NCI-H146 (cell line): Measurements from ENCODE around the gene RASSF10.
A peak's percentile ranks its signal among the peaks of the same experiment; 100 is the strongest.
"Not testable (repeated sequence)": the region's sequence is repeated elsewhere in the genome, so short reads cannot be mapped to it uniquely, and the experiment has no call there.

ENCODE experiments used
- DNase-seq: peaks from one replicate; lab custom pipeline; 2025; lab: John Stamatoyannopoulos, UW

Gene RASSF10

DNA sequence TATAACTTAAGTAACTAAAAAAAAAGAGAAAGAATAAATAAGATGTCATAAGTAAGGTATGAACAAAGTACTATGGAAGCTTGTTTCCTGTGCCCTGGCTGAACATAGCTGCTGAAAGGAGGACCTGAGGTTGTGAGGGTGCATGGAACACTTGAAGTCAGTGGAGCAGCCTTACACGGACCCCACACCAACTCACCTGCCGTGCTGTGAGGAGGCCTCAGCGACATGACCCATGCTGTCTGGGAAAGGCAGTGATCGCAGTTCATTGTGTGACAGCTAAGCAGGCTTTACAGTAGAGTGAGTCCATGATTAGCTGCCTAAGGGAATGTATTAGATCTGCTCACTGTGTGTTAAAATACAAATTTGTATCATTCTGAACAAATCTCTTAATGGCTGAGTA, 17.6 kb downstream of the RASSF10 start:
- DNase-seq = no peak

DNA sequence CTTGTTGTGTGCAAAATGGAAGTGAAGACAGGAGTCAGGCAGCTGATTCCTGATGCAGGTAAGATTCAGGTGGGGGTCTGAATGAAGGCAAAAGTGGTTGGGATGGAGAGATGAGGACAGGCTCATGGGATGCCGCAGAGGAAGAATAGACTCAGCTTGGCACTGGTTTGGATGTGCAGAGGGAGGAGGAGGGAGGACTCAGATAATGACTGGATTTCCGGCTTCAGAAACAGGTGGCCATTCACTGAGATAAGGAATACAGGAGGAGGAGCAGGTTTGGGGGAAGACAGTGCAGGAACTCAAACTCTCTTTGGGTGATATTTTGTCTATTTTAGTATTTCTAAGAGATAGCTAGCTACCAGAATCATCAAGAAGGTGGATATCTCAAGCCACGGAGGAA, 19.2 kb downstream of the RASSF10 start:
- no peak for DNase-seq

DNA sequence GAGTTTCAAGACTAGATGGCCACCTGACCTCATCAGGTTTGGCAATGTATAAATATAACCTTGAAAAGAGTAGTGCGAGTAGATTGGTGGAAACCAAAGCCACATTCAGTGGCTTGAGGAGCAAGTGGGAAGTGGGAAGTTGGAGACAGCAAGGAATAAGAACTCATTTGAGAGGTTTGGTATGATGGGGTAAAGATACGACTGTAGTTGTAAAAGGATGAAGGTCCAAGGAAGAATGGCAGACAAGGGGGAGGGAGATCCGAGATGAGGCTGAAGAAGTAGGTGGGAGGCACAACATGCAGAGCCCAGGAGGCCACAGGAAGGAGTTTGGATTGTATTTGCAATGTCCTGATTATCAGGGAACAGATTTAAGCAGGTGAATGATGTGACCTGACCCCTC, 20.8 kb downstream of the RASSF10 start:
- no peak for DNase-seq

DNA sequence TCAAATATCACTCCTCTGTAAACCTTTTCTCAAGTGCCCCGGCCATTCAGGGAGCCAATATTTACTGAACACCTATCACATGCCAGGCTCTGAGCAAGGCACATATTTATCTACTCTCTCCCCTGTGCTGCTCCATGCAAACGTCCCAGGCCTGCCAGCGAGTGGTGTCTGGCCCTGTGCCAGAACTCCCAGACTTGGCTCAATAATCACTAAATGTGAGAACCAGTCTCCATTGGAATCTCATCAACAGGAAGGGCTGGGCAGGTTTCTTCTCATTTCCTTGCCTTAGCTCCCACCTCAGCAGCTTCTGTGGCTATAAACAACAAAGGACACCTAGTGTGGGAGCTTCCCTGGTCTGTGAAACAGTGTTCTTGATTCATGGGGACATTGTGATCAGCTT, 21.7 kb downstream of the RASSF10 start:
- no peak for DNase-seq

DNA sequence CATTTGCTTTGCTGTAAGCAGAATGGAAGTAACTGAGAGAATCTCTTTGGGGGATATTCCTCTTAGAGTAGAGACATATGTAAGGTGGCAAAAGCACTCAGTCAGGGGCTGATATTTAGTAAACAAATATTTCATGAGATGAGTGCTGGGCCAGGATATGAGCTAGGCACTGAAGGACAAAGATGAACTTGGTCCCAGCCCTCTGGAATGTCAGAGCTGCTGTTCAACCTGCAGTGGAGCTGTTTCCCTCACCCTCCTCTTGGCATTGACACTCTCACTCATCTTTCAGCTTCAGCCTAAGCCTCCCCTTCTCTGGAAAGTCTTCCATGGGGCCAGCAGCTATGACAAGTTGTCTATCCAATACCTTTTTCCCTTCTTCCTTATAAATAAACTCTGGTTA, 22.2 kb downstream of the RASSF10 start:
- no peak for DNase-seq

DNA sequence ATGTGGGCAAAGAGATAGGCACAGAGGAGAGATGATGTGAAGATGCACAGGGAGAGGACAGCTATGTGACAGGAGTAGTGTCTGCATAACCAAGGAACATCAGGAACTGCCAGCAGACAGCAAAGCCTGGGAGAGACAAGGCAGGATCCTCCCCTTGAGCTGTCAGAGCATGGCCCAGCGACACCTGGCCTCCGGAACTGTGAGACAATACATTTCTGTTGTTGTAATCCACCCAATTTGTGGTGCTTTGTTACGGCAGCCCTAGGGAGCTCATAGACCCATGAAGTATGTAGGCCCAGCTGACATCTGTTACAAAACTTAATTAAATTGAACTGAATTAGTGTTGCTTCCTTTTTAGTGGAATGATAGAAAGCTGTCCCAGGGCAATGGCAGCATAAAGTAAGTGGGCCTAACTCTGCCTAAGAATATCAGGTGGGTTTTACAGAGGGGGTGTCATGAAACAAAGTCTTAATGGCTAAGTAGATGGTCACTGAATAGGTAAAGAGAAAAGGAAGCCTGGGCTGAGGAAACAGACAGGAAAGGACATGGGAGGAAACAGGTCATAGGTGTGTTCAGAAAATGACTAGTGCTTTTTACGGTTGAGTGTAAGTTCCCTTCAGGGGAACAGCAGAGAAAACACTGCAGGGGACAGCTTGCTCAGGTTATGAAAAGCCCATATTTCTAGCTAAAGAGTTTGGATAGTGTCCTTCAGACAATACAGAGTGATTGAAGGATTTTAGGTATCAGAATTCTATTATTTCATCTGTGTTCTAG, 24.8 kb downstream of the RASSF10 start:
- DNase-seq = peak; percentile 47

DNA sequence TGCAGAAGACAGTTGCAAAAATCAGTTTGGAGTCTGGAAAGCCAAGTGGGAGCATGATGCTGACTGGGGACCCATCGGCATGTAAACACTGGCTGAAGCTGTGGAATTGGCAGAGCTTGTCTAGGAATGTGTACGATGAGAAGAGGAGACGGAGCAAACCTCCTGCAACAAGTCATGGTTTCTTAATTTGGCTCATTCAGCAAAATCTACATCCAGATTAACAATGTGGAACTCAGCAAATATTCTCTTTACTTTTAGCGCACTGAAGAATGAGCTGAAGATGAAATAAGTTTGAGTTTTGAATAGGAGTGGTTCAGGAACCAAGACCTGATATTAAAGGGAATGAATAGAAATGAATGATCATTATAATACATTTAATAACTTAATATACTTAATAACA, 26.6 kb downstream of the RASSF10 start:
- no peak for DNase-seq

DNA sequence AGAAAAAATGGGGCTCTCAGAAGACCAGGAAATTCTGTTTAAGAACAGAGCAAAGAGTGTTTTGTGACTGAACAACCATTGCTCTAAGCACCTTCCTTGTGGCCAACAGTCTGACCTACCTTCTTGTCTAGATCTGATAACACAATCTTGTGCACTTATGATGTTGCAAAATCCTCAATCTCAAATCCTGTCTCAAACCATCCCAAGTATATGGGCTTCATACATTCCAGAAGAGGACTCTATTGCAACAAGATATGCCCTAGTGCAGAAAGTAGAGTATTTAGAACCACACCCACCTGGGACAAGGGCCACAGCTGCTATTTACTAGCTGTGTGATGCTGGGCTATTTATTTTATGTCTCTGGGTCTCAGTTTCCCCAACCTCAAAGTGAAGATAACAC, 27.1 kb downstream of the RASSF10 start:
- no peak for DNase-seq

DNA sequence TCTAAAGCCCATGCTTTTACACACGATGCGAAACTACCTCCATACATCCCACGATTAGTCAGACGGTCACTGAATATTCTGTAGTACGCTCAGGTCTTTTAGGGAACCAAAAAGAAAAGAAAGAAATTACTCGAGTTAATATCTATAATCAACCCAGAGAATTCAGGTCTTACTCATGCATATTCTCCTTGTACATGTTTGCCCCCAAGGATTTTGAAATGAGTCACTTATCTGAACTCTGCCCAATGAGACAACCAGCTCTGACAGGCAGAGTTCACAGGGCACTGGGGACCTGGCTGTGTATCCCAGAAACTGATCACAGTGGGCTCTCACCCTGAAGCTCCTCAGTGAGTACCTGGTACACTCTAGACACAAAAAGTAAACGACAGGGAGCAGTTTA, 29.2 kb downstream of the RASSF10 start:
- no peak for DNase-seq

DNA sequence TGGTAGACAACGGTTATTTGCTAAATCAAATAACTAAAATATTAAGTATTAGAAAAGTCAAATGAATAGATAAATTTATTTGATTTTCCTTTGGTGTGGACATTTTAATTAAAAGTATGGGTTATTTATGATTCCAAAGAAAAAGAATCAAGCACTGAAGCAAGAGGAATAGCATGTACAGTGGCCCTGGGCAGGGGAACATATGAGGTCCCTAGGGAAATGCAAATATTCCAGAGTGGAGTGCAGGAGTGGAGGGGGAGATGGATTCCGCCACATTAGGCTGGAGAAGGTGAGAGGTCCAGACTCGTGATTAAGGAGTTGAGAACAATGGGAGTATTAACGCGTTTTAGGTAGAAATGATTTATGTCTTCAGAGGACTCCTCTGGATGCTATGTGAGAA, 30.0 kb downstream of the RASSF10 start:
- DNase-seq = no peak

DNA sequence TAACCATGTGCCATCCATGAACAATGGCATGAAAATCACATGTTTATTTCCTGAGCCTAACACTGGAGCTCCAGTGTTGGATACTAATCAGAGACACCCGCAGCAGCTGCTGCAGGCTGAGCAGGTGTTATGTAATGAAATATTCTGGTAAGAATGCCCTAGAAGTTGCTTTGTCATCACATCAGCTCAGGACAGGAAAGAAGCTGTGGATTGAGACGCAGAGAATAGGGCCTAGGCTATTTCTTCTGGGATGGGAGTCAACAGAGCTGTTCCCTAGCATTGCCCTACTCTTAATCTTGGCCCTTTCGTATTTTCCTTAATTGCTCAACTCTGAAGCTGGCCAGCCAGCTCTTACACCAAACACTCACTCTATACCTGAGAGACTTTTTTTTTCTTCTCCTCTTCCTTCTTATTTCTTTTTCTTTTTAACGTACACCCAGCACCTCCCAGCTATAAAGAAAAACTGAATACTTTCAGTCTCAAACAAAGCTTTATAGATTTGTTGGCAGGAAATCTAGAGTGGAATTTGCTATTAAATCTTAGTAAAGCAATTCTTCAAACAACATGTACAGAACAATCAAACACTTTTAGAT, 31.9 kb downstream of the RASSF10 start:
- DNase-seq = no peak

DNA sequence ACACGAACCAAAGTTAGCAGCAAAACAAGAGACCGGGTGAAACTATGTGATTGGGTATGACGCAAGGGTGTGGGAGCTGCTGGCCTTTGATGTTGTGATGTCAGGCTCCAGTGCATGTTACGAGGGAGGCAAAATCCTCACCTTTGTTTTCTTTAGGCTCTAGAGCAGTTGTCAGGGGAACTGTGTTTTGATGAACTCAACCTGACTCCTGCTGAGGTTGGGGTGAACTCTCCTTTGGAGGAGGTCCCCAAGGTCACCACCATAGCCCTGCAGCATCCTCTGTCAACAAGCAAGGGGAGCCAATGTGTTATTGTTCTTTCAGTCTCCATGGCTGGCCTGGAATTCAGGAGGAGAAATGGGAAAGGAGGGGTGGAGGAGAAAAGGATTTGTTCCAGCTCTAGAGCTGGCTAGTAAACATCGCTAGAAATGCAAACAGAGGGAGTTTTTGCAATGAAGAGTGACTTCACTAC, 33.8 kb downstream of the RASSF10 start:
- DNase-seq = no peak

DNA sequence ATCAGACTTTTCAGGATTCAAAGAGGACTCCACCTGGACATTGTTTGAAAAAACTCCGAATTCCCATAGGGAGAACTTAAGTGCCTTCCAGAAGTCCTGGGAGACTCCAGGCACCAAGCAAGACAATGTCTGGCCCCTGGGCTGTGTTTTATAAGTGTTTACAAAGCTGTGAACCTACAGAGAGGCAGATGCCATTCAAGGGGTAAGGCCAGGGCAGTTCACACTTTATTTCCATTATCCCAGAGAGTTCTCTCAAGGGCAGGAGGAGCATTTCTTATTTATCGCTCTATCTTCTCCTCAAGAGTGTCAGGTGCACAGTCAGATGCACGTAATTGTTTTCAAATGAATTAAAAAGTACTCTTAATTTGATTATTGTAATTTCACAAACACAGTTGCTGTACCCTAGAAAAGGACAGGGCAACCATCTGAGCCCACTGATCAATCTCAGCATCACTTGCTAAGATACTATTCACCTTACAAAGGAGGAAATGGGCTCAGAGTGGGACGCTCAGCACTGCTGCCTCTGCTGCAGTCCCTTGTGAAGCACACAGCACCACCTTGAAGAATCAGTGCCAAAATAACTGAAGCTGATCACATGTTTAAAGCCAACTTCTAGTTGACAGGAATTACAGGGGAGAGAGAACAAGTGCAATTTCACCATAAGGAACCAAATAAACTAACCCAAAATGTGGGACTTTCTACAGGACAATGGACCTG, 35.0 kb downstream of the RASSF10 start:
- no peak for DNase-seq

DNA sequence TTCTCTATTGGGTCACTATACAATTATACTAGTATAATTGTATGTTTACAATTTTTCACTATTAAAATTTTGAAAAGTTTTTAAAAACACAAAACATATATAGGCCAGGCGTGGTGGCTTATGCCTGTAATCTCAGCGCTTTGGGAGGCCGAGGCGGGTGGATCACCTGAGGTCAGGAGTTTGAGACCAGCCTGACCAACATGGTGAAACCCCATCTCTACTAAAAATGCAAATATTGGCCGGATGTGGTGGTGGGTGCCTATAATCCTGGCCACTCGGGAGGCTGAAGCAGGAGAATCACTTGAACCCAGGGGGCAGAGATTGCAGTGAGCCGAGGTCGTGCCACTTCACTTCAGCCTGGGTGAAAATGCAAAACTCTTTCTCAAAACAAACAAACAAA, 36.0 kb downstream of the RASSF10 start:
- not testable (repeated sequence) for DNase-seq

DNA sequence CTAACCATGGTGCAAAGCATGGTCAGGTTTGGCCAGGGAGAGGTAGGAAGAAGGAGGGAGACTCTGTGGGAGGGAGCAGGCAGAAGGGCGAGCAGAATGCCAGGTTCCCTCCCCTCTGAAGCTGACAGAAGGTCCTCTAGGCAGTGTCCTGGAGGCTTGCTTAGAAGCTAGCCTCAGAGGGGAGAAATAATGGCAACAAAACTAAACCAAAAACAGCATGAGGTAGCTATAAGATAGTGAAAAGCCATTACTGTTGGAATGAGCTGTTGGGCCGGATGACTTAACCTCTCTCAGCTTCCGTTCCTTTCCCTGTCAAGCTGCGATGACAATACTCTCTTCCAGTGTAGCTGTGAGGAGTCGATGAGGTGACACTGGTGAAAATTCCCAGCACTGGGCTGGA, 36.6 kb downstream of the RASSF10 start:
- DNase-seq = no peak

DNA sequence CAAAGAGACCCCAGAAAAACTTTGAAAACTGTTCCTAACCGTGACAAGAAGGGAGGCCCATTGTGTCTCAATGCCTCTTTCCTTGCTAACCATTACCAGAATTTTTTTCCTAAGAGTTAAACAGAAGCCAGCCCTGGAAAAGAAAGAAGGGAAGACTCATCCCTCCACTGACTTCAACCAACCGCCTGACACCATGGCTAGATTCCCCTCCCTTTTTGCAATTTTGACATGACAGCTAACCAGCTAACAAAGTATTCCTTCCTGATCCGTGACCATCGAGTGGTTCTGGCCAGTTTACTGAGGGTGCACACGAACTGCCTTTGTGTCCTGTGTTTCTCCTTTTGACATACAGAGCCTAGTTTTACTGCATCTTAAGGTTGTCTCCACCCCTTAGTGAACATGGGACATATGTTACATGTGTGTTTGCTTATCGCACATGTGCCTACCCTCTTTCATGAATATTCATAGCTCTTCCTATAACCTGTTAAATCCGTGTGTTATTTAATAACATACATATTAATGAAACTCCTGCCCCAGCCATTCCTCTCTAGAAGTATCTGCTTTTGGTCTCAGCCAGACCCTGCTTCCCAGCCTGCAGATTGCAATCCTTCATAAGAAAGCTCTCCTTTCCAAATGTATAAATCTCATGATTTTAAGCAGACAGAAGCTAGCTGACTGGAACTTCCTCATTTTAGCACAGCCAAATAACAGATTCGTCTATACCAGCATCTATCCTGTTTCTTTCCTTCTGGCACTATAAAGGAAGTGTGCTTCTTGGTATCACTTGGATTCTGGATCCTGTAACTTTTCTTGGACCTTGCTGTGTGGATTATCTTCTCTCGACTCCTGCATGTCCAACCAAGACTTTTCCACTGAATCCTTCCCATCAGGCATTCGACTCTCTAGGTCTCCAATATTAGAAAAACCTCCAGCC, 37.8 kb downstream of the RASSF10 start:
- no peak for DNase-seq

DNA sequence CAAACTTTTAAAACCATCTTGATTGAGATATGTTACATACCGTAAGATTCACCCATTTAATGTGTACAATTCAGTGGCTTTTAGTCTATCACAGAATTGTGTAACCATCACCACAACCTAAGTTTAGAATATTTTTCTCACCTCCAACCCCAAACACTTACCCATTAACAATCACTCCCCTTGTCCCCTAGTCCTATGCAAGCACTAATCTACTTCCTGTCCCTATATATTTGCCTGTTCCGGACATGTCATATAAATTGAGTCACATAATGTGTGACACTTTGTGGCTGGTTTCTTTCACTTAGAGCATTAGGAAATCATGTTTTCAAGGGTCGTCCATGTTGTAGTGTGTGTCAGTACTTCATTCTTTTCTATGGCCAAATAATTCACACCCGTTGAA, 38.8 kb downstream of the RASSF10 start:
- DNase-seq = no peak

DNA sequence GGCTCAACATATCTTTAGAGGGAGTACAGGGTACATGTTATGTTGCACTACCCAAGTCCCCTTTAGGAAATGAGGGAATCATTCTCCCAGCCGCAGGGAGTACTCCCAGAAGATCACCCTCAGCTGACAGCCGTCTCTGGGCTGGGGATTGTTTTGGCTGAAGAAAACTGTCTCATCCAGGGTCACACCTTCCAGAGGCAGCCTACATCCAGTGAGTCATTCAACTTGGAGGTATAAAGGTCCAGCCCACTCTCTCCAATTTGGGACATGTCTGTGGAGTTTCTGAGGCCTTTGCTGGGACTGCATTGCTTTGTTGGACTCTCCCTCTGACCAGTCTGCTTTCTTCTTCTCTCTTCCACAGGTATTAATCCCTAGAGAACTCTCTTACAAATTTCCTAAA, 42.1 kb downstream of the RASSF10 start:
- no peak for DNase-seq

DNA sequence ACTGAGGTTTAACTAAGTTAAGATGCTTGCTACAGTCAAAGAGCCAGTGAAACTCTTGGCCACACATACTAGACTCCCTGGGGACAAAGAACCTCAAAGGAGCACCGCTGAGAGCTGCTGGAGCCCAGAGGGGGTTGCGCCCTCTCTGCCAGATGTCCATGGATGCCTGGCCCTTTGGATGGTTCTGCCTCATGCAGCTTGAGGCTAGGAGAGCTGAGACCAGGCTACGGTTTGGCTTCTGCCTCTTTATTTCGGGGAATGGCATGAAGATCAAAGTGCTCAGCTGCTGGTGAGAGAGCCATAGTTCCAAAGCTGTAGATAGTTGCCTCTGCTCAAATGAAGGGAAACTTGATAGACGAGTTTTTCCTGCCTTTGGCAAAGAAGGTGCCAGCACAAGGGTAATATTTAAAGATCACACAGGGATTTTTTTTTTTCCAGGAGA, 43.0 kb downstream of the RASSF10 start:
- DNase-seq = no peak

DNA sequence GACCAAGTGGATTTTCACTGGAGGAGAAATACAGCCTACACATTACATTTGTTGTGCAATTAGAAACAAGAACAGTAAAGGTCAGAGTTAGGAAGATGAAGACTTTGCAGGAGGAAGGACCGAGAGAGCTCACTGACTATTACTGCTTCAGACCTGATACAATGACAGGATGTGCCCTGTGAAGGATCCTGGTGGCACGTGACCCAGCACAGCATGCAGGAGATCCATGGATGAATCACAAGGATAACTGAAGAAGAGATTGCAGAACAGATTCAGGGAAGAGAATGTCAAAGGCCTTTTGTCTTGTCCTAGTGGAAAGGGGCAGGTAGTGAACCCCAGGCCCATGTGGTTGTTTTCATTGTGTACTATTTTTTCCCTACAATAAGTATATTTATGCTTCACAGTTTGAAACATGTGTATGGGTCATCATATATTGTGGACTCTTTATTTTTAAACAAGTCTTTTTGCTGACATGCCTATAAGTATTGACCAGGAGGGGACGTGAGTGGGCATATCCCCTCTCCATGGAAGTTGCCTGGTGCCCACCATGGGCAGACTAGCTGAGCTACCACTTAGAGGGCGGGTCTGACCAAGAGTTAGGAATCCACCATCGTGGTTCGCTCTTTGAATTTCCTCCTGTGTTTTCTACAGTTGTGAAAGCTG, 44.3 kb downstream of the RASSF10 start:
- DNase-seq = no peak

DNA sequence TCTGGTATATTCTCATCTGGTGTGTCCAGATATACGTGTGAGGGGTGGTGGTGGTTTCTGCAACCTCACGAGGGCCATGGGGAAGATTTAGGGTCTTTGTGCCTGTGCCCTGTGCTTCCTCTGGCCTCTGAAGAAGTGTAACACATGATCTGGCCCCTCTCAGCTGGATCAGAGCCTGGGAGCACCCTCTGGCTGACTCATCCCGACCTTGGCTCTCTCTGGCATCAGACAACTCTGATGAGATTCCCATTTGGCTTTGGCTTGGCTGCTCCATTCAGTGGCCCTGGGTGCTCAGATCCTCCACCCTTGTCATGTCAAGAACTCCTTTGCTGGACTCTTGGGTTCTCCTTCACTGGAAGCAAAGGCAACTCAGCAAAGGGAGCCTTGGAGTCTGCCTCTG, 45.2 kb downstream of the RASSF10 start:
- DNase-seq = no peak

DNA sequence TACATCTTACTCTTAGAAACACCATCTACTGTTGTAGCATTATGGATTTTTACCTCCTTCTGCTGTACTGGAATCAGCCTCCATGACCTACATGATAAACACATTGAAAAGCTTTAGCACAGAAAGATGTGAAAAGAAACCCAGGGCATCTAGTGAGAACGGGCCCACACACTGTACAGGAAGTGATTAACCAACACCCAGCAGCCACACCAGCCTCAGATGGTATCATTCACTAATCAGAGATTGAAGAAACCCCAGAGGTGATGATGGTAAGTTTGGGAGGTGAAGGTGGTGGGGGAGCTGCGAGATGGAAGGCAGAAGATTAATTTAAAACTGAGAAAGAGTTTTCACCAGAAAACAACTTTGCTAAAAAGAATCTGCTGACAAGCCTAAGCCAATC, 46.1 kb downstream of the RASSF10 start:
- DNase-seq = no peak
